ENCODE measurements around the gene PPP2R5E.
"Not testable (repeated sequence)": the region's sequence is repeated elsewhere in the genome, so short reads cannot be mapped to it uniquely, and the experiment has no call there.

The PPP2R5E gene

GRCh38 chr14:63522511-63522910 lies 20.7 kb downstream of the PPP2R5E start:
- DNase-seq (ENCODE audit: low spot score) = not testable (repeated sequence)

GRCh38 chr14:63517354-63517753 lies 25.8 kb downstream of the PPP2R5E start:
- DNase-seq (ENCODE audit: low spot score) = no peak

- DNase-seq (ENCODE audit: low spot score) = no peak
These were observed 27.9 kb downstream of the PPP2R5E start for GRCh38 chr14:63515240-63515639.

GRCh38 chr14:63513756-63514155 lies 29.4 kb downstream of the PPP2R5E start:
- DNase-seq (ENCODE audit: low spot score) = no peak

GRCh38 chr14:63512861-63513260 lies 30.3 kb downstream of the PPP2R5E start:
- no peak for DNase-seq (ENCODE audit: low spot score)

- no peak for DNase-seq (ENCODE audit: low spot score)
These were observed 32.6 kb downstream of the PPP2R5E start for GRCh38 chr14:63510538-63510937.

- DNase-seq (ENCODE audit: low spot score) = no peak
These were observed 35.1 kb downstream of the PPP2R5E start for GRCh38 chr14:63508033-63508432.

- no peak for DNase-seq (ENCODE audit: low spot score)
These were observed 38.5 kb downstream of the PPP2R5E start for GRCh38 chr14:63504648-63505047.

- DNase-seq (ENCODE audit: low spot score) = no peak
These were observed 41.7 kb downstream of the PPP2R5E start for GRCh38 chr14:63501429-63501828.

- no peak for DNase-seq (ENCODE audit: low spot score)
These were observed 43.4 kb downstream of the PPP2R5E start for GRCh38 chr14:63499701-63500250.

- DNase-seq (ENCODE audit: low spot score) = no peak
These were observed 46.3 kb downstream of the PPP2R5E start for GRCh38 chr14:63496837-63497400.

GRCh38 chr14:63493246-63493645 lies 49.9 kb downstream of the PPP2R5E start:
- no peak for DNase-seq (ENCODE audit: low spot score)

GRCh38 chr14:63492391-63492790 lies 50.8 kb downstream of the PPP2R5E start:
- no peak for DNase-seq (ENCODE audit: low spot score)

GRCh38 chr14:63487724-63488123 lies 55.5 kb downstream of the PPP2R5E start:
- no peak for DNase-seq (ENCODE audit: low spot score)

GRCh38 chr14:63486738-63487137 lies 56.4 kb downstream of the PPP2R5E start:
- DNase-seq (ENCODE audit: low spot score) = no peak

- no peak for DNase-seq (ENCODE audit: low spot score)
These were observed 59.9 kb downstream of the PPP2R5E start for GRCh38 chr14:63483315-63483714.

GRCh38 chr14:63480599-63480998 lies 62.6 kb downstream of the PPP2R5E start:
- no peak for DNase-seq (ENCODE audit: low spot score)

GRCh38 chr14:63478437-63478852 lies 64.7 kb downstream of the PPP2R5E start:
- no peak for DNase-seq (ENCODE audit: low spot score)

GRCh38 chr14:63478010-63478409 lies 65.2 kb downstream of the PPP2R5E start:
- DNase-seq (ENCODE audit: low spot score) = peak; percentile 63

- DNase-seq (ENCODE audit: low spot score) = peak; percentile 56
These were observed 65.6 kb downstream of the PPP2R5E start for GRCh38 chr14:63477556-63477955.

GRCh38 chr14:63475761-63476160 lies 67.4 kb downstream of the PPP2R5E start:
- no peak for DNase-seq (ENCODE audit: low spot score)

GRCh38 chr14:63474844-63475243 lies 68.3 kb downstream of the PPP2R5E start:
- no peak for DNase-seq (ENCODE audit: low spot score)

- DNase-seq (ENCODE audit: low spot score) = no peak
These were observed 69.1 kb downstream of the PPP2R5E start for GRCh38 chr14:63474111-63474510.

Measured in hematopoietic multipotent progenitor cell treated with erythropoietin and hydrocortisone succinate and interleukin-3 and kit ligand, for 15 days (in vitro differentiated cells).